Bronchial epithelial cell (primary cell): ENCODE data around the gene GRIK2. TPM values are rescaled to one million over a fixed set of nuclear protein-coding genes. Genes with fewer than 3 reads are reported as not detected.

Experiments
- DNase-seq: peaks from one replicate; pipeline ENCODE4 v3.0.0-alpha.2; 2010; ENCODE audit warnings: low read depth
- FAIRE-seq: peaks from 2 replicates; lab custom pipeline; 2011; peaks lifted over from hg19 to GRCh38; lab: Jason Lieb, UNC
- H3K27me3 ChIP-seq: 2 replicates; pipeline ENCODE4 v1.5.1; 2011; ENCODE audit warnings: low read length; ENCODE audit not compliant: control insufficient read depth, insufficient read depth
- H3K36me3 ChIP-seq: 2 replicates; pipeline ENCODE4 v1.5.1; 2011; ENCODE audit warnings: low read length; ENCODE audit not compliant: control insufficient read depth, insufficient read depth
- H3K4me3 ChIP-seq: 2 replicates; pipeline ENCODE4 v1.5.1; 2011; ENCODE audit warnings: mild to moderate bottlenecking, low read depth, low read length, control low read depth
- total RNA-seq: library from RNA; depleted of rRNA; stranded (reverse); fragments of >200 nt; gene quantifications from 2 replicates; pipeline ENCODE4 v1.2.1, GENCODE V29; 2014
- TF ChIP-seq, protein P1 (sequence below): IDR thresholded peaks from 2 replicates; pipeline ENCODE4 v1.5.1; 2011; ENCODE audit warnings: mild to moderate bottlenecking, moderate library complexity, low read length, control low read depth, inconsistent platforms; ENCODE audit not compliant: insufficient read depth, severe bottlenecking

Gene GRIK2
- total RNA-seq, 1 donor from 2014 or later: 0.26 TPM

GRCh38 chr6:101738481-101738880 lies 345.0 kb downstream of the GRIK2 start:
- TF ChIP-seq, protein P1, sequence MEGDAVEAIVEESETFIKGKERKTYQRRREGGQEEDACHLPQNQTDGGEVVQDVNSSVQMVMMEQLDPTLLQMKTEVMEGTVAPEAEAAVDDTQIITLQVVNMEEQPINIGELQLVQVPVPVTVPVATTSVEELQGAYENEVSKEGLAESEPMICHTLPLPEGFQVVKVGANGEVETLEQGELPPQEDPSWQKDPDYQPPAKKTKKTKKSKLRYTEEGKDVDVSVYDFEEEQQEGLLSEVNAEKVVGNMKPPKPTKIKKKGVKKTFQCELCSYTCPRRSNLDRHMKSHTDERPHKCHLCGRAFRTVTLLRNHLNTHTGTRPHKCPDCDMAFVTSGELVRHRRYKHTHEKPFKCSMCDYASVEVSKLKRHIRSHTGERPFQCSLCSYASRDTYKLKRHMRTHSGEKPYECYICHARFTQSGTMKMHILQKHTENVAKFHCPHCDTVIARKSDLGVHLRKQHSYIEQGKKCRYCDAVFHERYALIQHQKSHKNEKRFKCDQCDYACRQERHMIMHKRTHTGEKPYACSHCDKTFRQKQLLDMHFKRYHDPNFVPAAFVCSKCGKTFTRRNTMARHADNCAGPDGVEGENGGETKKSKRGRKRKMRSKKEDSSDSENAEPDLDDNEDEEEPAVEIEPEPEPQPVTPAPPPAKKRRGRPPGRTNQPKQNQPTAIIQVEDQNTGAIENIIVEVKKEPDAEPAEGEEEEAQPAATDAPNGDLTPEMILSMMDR: no peak
- H3K4me3 ChIP-seq: no peak overlapping the region
- H3K36me3 ChIP-seq: no peaks in the 10 kb centered on the region
- H3K27me3 ChIP-seq: no peaks in the 10 kb centered on the region
- DNase-seq (no peak), FAIRE-seq (no peak)

GRCh38 chr6:101740631-101741030 lies 347.1 kb downstream of the GRIK2 start:
- Histone ChIP-seq H3K4me3 (no peak overlapping the region), H3K27me3 (no peaks in the 10 kb centered on the region), H3K36me3 (no peaks in the 10 kb centered on the region)
- DNase-seq (no peak), FAIRE-seq (no peak)
- TF ChIP-seq, protein P1: no peak

DNA sequence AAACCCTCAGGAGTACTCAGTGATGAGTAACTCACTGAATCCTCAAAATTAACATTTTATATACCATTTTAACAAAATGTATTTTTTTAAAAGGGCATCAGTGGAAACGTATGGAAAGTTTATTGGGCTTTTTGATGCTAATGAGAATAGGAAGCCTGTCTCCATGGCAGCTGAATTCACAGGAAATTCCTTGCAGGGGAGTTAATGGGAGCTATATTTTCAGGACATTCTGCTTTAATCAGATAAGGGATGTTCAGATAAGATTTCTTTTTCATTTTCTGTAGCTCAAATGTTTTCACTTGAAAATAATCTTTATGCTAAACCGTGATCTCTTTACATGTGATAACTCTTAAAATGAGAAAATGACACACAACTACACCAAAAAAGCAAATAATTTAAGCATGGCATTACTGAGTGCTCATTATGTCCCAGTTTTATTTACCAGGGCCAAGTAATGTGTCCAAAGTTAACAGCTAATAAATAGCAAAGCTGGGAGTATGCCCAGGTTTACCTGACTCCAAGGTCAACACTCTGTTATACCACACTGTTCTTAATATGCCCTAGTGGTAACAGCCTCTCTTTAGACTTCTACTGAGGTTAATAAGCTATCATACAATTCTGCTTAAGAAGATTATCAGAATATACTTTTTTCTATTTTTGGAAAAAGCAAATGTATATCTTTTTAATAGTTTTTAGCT lies 348.1 kb downstream of the GRIK2 start:
- DNase-seq: no peak
- Histone ChIP-seq H3K4me3 (no peak overlapping the region), H3K27me3 (no peaks in the 10 kb centered on the region), H3K36me3 (no peaks in the 10 kb centered on the region)
- TF ChIP-seq, protein P1: no peak
- FAIRE-seq: no peak

DNA sequence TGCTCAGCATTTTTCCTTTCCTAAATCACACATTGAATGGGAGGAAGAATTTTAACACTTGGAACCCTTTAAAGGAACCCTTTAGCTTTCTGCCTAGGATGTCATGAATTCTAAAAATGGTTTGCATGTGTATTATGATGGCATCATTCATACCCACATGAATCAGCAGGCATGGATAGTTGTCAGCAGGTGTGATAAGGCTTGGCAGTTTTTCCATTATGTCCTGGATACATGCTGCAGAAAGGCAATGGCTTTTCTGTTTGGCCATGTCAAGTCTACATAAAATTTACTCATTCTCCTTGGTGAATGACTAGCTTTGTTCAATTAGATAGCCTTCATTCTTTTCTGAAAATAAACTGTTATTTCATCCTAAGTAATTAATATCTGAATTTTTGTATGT lies 353.7 kb downstream of the GRIK2 start:
- TF ChIP-seq, protein P1: no peak
- H3K36me3 ChIP-seq: no peaks in the 10 kb centered on the region
- H3K27me3 ChIP-seq: no peaks in the 10 kb centered on the region
- DNase-seq (peak; percentile 15), FAIRE-seq (no peak)
- no peak overlapping the region for H3K4me3 ChIP-seq

DNA sequence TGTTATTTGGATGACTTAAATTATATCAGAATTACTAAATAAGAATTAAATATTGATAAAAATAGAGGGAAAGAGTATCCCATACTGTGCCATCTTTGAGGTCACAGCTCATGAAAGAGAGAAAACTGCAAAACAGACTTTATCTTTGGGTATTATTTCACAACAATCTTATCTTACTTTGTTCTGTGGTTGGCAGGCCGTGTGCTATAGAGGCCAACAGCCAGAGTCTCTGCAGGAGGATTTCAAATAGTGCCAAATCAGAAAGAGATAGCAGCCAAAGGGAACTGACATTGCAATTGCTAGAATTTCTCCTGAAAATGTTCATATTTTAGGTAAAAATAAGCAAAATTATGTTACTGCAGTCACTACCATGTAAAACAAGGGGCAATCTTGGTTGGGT lies 354.2 kb downstream of the GRIK2 start:
- no peak for FAIRE-seq
- no peak for DNase-seq

More for the DNA sequence above, 354.2 kb downstream of the GRIK2 start:
- Histone ChIP-seq H3K27me3 (no peaks in the 10 kb centered on the region), H3K36me3 (no peaks in the 10 kb centered on the region), H3K4me3 (no peak overlapping the region)
- TF ChIP-seq, protein P1: no peak
